ENCODE measurements around the gene GPRASP2.

GPRASP2 gene

GRCh38 chrX:102765217-102765616 is 53.0 kb downstream of the GPRASP2 start:
- Histone ChIP-seq H3F3A (ENCODE audit: low read depth) (no peaks in the 10 kb centered on the region), H3K9me3 (ENCODE audit: insufficient read depth, low read depth, low read length) (no peaks in the 10 kb centered on the region), H3K4me2 (ENCODE audit: low read depth, low read length, poor library complexity, severe bottlenecking) (no peak overlapping the region), H4K20me1 (ENCODE audit: insufficient read depth, low read length, poor library complexity, severe bottlenecking) (no peaks in the 10 kb centered on the region), H3K4me1 (ENCODE audit: insufficient read depth, low read length, poor library complexity, severe bottlenecking) (no peaks in the 10 kb centered on the region), H3K9me2 (replicated peaks; ENCODE audit: low read depth, low read length) (no peaks in the 10 kb centered on the region), H3K36me3 (ENCODE audit: insufficient read depth, low read length) (no peaks in the 10 kb centered on the region), H3K4me3 (ENCODE audit: low read length, poor library complexity, severe bottlenecking) (no peak overlapping the region), H3K79me2 (ENCODE audit: insufficient read depth, low read length) (no peaks in the 10 kb centered on the region), H2AFZ (ENCODE audit: low read length) (no peak overlapping the region), H3K9ac (ENCODE audit: low read depth, low read length, poor library complexity, severe bottlenecking) (no peak overlapping the region), H3K27me3 (ENCODE audit: insufficient read depth, low read length, poor library complexity, severe bottlenecking) (no peaks in the 10 kb centered on the region)
- TF ChIP-seq EZH2phosphoT487 (IDR thresholded peaks at IDR 0.05; ENCODE audit: borderline replicate concordance) (no peak), CTCF (conservative IDR thresholded peaks at IDR 0.05; ENCODE audit: low read length) (no peak)

- Histone ChIP-seq H3K9ac (ENCODE audit: low read depth, low read length, poor library complexity, severe bottlenecking) (no peak overlapping the region), H3K9me2 (replicated peaks; ENCODE audit: low read depth, low read length) (no peaks in the 10 kb centered on the region), H3K27me3 (ENCODE audit: insufficient read depth, low read length, poor library complexity, severe bottlenecking) (no peaks in the 10 kb centered on the region), H3K79me2 (ENCODE audit: insufficient read depth, low read length) (no peaks in the 10 kb centered on the region), H2AFZ (ENCODE audit: low read length) (no peak overlapping the region), H3K4me2 (ENCODE audit: low read depth, low read length, poor library complexity, severe bottlenecking) (no peak overlapping the region), H3F3A (ENCODE audit: low read depth) (no peaks in the 10 kb centered on the region), H3K4me3 (ENCODE audit: low read length, poor library complexity, severe bottlenecking) (no peak overlapping the region), H4K20me1 (ENCODE audit: insufficient read depth, low read length, poor library complexity, severe bottlenecking) (no peaks in the 10 kb centered on the region), H3K36me3 (ENCODE audit: insufficient read depth, low read length) (no peaks in the 10 kb centered on the region), H3K4me1 (ENCODE audit: insufficient read depth, low read length, poor library complexity, severe bottlenecking) (no peaks in the 10 kb centered on the region), H3K9me3 (ENCODE audit: insufficient read depth, low read depth, low read length) (no peaks in the 10 kb centered on the region)
- TF ChIP-seq CTCF (conservative IDR thresholded peaks at IDR 0.05; ENCODE audit: low read length) (no peak), EZH2phosphoT487 (IDR thresholded peaks at IDR 0.05; ENCODE audit: borderline replicate concordance) (no peak)
Observed at GRCh38 chrX:102765809-102766208, 53.6 kb downstream of the GPRASP2 start.

DNA sequence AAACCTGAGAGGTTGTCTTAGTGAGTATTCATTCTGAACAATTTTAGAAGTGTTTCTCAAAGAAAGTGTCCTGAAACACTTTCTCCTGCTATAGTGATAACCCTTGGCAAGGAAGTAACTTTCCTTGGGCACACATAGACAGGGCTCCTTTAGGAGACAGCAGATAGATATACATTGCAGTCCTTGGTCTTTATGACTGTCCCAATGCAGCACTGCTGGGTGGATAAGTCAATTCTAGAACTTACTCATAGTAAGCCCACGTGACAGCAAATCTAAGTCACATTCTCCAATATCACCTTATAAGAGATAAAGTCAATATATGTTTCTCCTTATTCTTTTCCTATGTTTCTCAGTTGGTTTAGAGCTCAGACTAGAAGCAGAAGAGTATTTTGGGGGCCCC is 55.0 kb downstream of the GPRASP2 start:
- Histone ChIP-seq H3K4me1 (ENCODE audit: insufficient read depth, low read length, poor library complexity, severe bottlenecking) (no peaks in the 10 kb centered on the region), H2AFZ (ENCODE audit: low read length) (no peak overlapping the region), H3K4me2 (ENCODE audit: low read depth, low read length, poor library complexity, severe bottlenecking) (no peak overlapping the region), H3K9ac (ENCODE audit: low read depth, low read length, poor library complexity, severe bottlenecking) (no peak overlapping the region), H3K36me3 (ENCODE audit: insufficient read depth, low read length) (no peaks in the 10 kb centered on the region), H3F3A (ENCODE audit: low read depth) (no peaks in the 10 kb centered on the region), H3K9me3 (ENCODE audit: insufficient read depth, low read depth, low read length) (no peaks in the 10 kb centered on the region), H3K27me3 (ENCODE audit: insufficient read depth, low read length, poor library complexity, severe bottlenecking) (no peaks in the 10 kb centered on the region), H3K9me2 (replicated peaks; ENCODE audit: low read depth, low read length) (no peaks in the 10 kb centered on the region), H4K20me1 (ENCODE audit: insufficient read depth, low read length, poor library complexity, severe bottlenecking) (no peaks in the 10 kb centered on the region), H3K79me2 (ENCODE audit: insufficient read depth, low read length) (no peaks in the 10 kb centered on the region), H3K4me3 (ENCODE audit: low read length, poor library complexity, severe bottlenecking) (no peak overlapping the region)
- TF ChIP-seq EZH2phosphoT487 (IDR thresholded peaks at IDR 0.05; ENCODE audit: borderline replicate concordance) (no peak), CTCF (conservative IDR thresholded peaks at IDR 0.05; ENCODE audit: low read length) (no peak)
